Activated CD4-positive, alpha-beta T cell treated with anti-CD3 and anti-CD28 coated beads, Interleukin-2, amount 10 ng/mL, durations not matched to agents 7 days and 5 days (primary cell): ENCODE data around the gene ATF5. TPM values are rescaled to one million over a fixed set of nuclear protein-coding genes. Genes with fewer than 3 reads are reported as not detected.

Experiments
- CTCF ChIA-PET: fragments of 350-600 bp; sonication (Branson Sonifier 250); formaldehyde crosslinking; loops from one replicate; lab custom pipeline; 2021; ENCODE audit warnings: antibody characterized with exemption; lab: Charles Lee
- POLR2A ChIA-PET: fragments of 350-600 bp; sonication (Branson Sonifier 250); formaldehyde crosslinking; loops from one replicate; lab custom pipeline; 2021; ENCODE audit warnings: antibody characterized with exemption; lab: Charles Lee
- DNase-seq: peaks from one replicate; pipeline ENCODE4 v3.0.0-alpha.2; 2020
- H3K27ac Mint-ChIP-seq: one replicate; pipeline ENCODE4 v1.8.0; 2021; ENCODE audit warnings: mild to moderate bottlenecking, moderate library complexity, mixed read lengths
- H3K27me3 Mint-ChIP-seq: one replicate; pipeline ENCODE4 v1.8.0; 2021; ENCODE audit warnings: mixed read lengths
- H3K36me3 Mint-ChIP-seq: one replicate; pipeline ENCODE4 v1.8.0; 2021; ENCODE audit warnings: low read depth, mixed read lengths
- H3K4me1 Mint-ChIP-seq: one replicate; pipeline ENCODE4 v1.8.0; 2021; ENCODE audit warnings: mixed read lengths
- H3K4me3 Mint-ChIP-seq: one replicate; pipeline ENCODE4 v1.8.0; 2021; ENCODE audit warnings: mild to moderate bottlenecking, moderate library complexity, mixed read lengths
- H3K9me3 Mint-ChIP-seq: one replicate; pipeline ENCODE4 v1.8.0; 2021; ENCODE audit warnings: mixed read lengths
- total RNA-seq, 2 experiments: library from RNA; stranded (reverse); gene quantifications; one replicate each; pipeline ENCODE4 v1.2.3, GENCODE V29; 2021

The ATF5 gene
- total RNA-seq, 2 experiments from 2014 or later = 10.5 to 12.1 TPM

- H3K27me3 Mint-ChIP-seq = peaks cover 3% of the 10 kb centered on the region
- POLR2A ChIA-PET = no interaction called here
- CTCF ChIA-PET = no interaction called here
- H3K4me3 Mint-ChIP-seq = no peak overlapping the region
- peaks cover 13% of the 10 kb centered on the region for H3K4me1 Mint-ChIP-seq
- H3K27ac Mint-ChIP-seq = no peak overlapping the region
- H3K36me3 Mint-ChIP-seq = peaks cover 14% of the 10 kb centered on the region
- DNase-seq = no peak
- H3K9me3 Mint-ChIP-seq = no peaks in the 10 kb centered on the region
These were observed 40.5 kb upstream of the ATF5 start for GRCh38 chr19:49888510-49888824.

GRCh38 chr19:49889038-49889686 lies 39.8 kb upstream of the ATF5 start:
- POLR2A ChIA-PET = no interaction called here
- Mint-ChIP-seq H3K27ac (no peak overlapping the region), H3K9me3 (no peaks in the 10 kb centered on the region), H3K36me3 (peaks cover 11% of the 10 kb centered on the region), H3K4me3 (no peak overlapping the region), H3K27me3 (peaks cover 3% of the 10 kb centered on the region), H3K4me1 (peaks cover 13% of the 10 kb centered on the region)
- no peak for DNase-seq
- CTCF ChIA-PET = interaction anchor here (1.4 to 2.0 kb wide), 4 partner anchors 16 to 95 kb away, joined by 3 to 8 read pairs (median 4); partner anchors contain the start of genes ATF5 and NUP62

- Mint-ChIP-seq H3K36me3 (peaks cover 5% of the 10 kb centered on the region), H3K27ac (peak overlapping the region; percentile 41), H3K4me1 (peaks cover 13% of the 10 kb centered on the region), H3K27me3 (peaks cover 3% of the 10 kb centered on the region), H3K9me3 (no peaks in the 10 kb centered on the region), H3K4me3 (peak overlapping the region; percentile 66)
- ChIA-PET POLR2A (no interaction called here), CTCF (interaction anchor here (0.7 to 2.5 kb wide), 9 partner anchors 12 to 94 kb away, joined by 3 to 11 read pairs (median 4); partner anchors contain the start of genes AKT1S1, ATF5, NUP62 and PTOV1)
- peak; percentile 78 for DNase-seq
These were observed 39.2 kb upstream of the ATF5 start for GRCh38 chr19:49889687-49890348.

- Mint-ChIP-seq H3K36me3 (peaks cover 2% of the 10 kb centered on the region), H3K4me3 (peak overlapping the region; percentile 66), H3K27ac (peak overlapping the region; percentile 54), H3K27me3 (peaks cover 3% of the 10 kb centered on the region), H3K4me1 (peaks cover 17% of the 10 kb centered on the region), H3K9me3 (no peaks in the 10 kb centered on the region)
- POLR2A ChIA-PET = no interaction called here
- DNase-seq = peak; percentile 54
- CTCF ChIA-PET = interaction anchor here (0.6 to 2.5 kb wide), 11 partner anchors 12 to 446 kb away, joined by 3 to 11 read pairs (median 3); partner anchors contain the start of genes AKT1S1, ATF5, NUP62 and PTOV1
These were observed 38.4 kb upstream of the ATF5 start for GRCh38 chr19:49890349-49891311.

GRCh38 chr19:49891393-49891792 lies 37.6 kb upstream of the ATF5 start:
- no peaks in the 10 kb centered on the region for H3K9me3 Mint-ChIP-seq
- peak overlapping the region; percentile 54 for H3K27ac Mint-ChIP-seq
- H3K36me3 Mint-ChIP-seq = no peaks in the 10 kb centered on the region
- no peak overlapping the region for H3K4me3 Mint-ChIP-seq
- peaks cover 3% of the 10 kb centered on the region for H3K27me3 Mint-ChIP-seq
- peaks cover 22% of the 10 kb centered on the region for H3K4me1 Mint-ChIP-seq
- DNase-seq = no peak
- POLR2A ChIA-PET = no interaction called here
- CTCF ChIA-PET = interaction anchor here (0.7 to 2.5 kb wide), 5 partner anchors 11 to 46 kb away, joined by 3 to 11 read pairs (median 7); partner anchors contain the start of genes AKT1S1, ATF5, NUP62 and TBC1D17

- no peaks in the 10 kb centered on the region for H3K9me3 Mint-ChIP-seq
- no peaks in the 10 kb centered on the region for H3K36me3 Mint-ChIP-seq
- CTCF ChIA-PET = interaction anchor here (1.0 kb wide), 1 partner anchor 9 kb away, joined by 3 read pairs; no protein-coding TSS in a partner anchor
- no peak overlapping the region for H3K4me3 Mint-ChIP-seq
- peaks cover 35% of the 10 kb centered on the region for H3K4me1 Mint-ChIP-seq
- no peak for DNase-seq
- peaks cover 3% of the 10 kb centered on the region for H3K27me3 Mint-ChIP-seq
- POLR2A ChIA-PET = no interaction called here
- H3K27ac Mint-ChIP-seq = peak overlapping the region; percentile 66
These were observed 36.3 kb upstream of the ATF5 start for GRCh38 chr19:49892716-49893115.

GRCh38 chr19:49894011-49894664 lies 34.9 kb upstream of the ATF5 start:
- ChIA-PET POLR2A (interaction anchor here (0.6 kb wide), 1 partner anchor 23 kb away, joined by 4 read pairs; no protein-coding TSS in a partner anchor), CTCF (interaction anchor here (0.6 to 1.7 kb wide), 3 partner anchors 12 to 15 kb away, joined by 3 to 6 read pairs (median 4); no protein-coding TSS in a partner anchor)
- no peak for DNase-seq
- peaks cover 36% of the 10 kb centered on the region for H3K4me1 Mint-ChIP-seq
- no peaks in the 10 kb centered on the region for H3K9me3 Mint-ChIP-seq
- peak overlapping the region; percentile 62 for H3K27ac Mint-ChIP-seq
- no peak overlapping the region for H3K4me3 Mint-ChIP-seq
- no peaks in the 10 kb centered on the region for H3K36me3 Mint-ChIP-seq
- H3K27me3 Mint-ChIP-seq = peaks cover 3% of the 10 kb centered on the region

- peaks cover 3% of the 10 kb centered on the region for H3K27me3 Mint-ChIP-seq
- H3K27ac Mint-ChIP-seq = peak overlapping the region; percentile 66
- H3K4me3 Mint-ChIP-seq = no peak overlapping the region
- POLR2A ChIA-PET = no interaction called here
- CTCF ChIA-PET = interaction anchor here (1.0 to 1.7 kb wide), 2 partner anchors 13 to 14 kb away, joined by 4 to 6 read pairs; no protein-coding TSS in a partner anchor
- peaks cover 34% of the 10 kb centered on the region for H3K4me1 Mint-ChIP-seq
- no peak for DNase-seq
- no peaks in the 10 kb centered on the region for H3K36me3 Mint-ChIP-seq
- H3K9me3 Mint-ChIP-seq = no peaks in the 10 kb centered on the region
These were observed 34.0 kb upstream of the ATF5 start for GRCh38 chr19:49894879-49895565.

GRCh38 chr19:49895566-49896297 lies 33.3 kb upstream of the ATF5 start:
- peaks cover 31% of the 10 kb centered on the region for H3K4me1 Mint-ChIP-seq
- peaks cover 3% of the 10 kb centered on the region for H3K27me3 Mint-ChIP-seq
- peak overlapping the region; percentile 85 for H3K27ac Mint-ChIP-seq
- no peaks in the 10 kb centered on the region for H3K9me3 Mint-ChIP-seq
- H3K36me3 Mint-ChIP-seq = no peaks in the 10 kb centered on the region
- DNase-seq = no peak
- ChIA-PET POLR2A (no interaction called here), CTCF (interaction anchor here (1.7 kb wide), 1 partner anchor 13 kb away, joined by 6 read pairs; no protein-coding TSS in a partner anchor)
- H3K4me3 Mint-ChIP-seq = peak overlapping the region; percentile 51

GRCh38 chr19:49896863-49897621 lies 32.0 kb upstream of the ATF5 start, which contains the start of gene IL4I1:
TSS of gene IL4I1 (minus strand) at chr19:49896887. CDS start at chr19:49896160, 727 bp downstream.
- peaks cover 3% of the 10 kb centered on the region for H3K27me3 Mint-ChIP-seq
- H3K36me3 Mint-ChIP-seq = no peaks in the 10 kb centered on the region
- no peaks in the 10 kb centered on the region for H3K9me3 Mint-ChIP-seq
- POLR2A ChIA-PET = interaction anchor here (1.6 kb wide), 1 partner anchor 33 kb away, joined by 3 read pairs; no protein-coding TSS in a partner anchor
- CTCF ChIA-PET = interaction anchor here (0.9 to 1.2 kb wide), 2 partner anchors 9 to 25 kb away, joined by 3 to 6 read pairs; no protein-coding TSS in a partner anchor
- H3K4me3 Mint-ChIP-seq = peak within 1 kb of the TSS; percentile 51
- H3K4me1 Mint-ChIP-seq = peaks cover 25% of the 10 kb centered on the region
- H3K27ac Mint-ChIP-seq = peak within 1 kb of the TSS; percentile 85
- peak; percentile 56 for DNase-seq
